HG02852 (cell line): ENCODE results near the gene CPSF6.
"Not testable (repeated sequence)": the region's sequence is repeated elsewhere in the genome, so short reads cannot be mapped to it uniquely, and the experiment has no call there.

Experiments
- ATAC-seq: cut with Tn5 transposase; IDR thresholded peaks from one replicate; pipeline ENCODE4 v1.9.1; 2021; ENCODE audit warnings: mild to moderate bottlenecking, moderate library complexity; ENCODE audit not compliant: unreplicated experiment

Gene CPSF6

DNA sequence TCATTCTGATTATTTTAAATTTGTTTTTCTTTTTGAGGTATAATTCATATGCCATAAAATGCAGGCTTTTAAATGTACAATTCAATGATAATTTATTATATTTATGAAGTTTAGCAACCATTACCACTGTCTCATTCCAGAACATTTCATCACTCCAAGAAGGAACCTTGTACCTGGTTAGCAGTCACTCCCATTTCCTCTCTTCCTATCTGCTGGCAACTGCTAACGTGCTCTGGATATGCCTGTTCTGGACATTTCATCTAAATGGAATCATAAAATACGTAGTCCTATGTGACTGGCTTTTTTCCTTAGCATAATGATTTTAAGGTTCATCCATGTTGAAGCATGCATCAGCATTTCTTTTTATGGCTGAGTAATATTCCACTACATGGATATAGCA is 15.5 kb downstream of the CPSF6 start:
- ATAC-seq, result no peak

DNA sequence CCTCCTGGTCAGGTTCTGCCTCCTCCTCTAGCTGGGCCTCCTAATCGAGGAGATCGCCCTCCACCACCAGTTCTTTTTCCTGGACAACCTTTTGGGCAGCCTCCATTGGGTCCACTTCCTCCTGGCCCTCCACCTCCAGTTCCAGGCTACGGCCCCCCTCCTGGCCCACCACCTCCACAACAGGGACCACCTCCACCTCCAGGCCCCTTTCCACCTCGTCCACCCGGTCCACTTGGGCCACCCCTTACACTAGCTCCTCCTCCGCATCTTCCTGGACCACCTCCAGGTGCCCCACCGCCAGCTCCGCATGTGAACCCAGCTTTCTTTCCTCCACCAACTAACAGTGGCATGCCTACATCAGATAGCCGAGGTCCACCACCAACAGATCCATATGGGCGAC is 19.3 kb downstream of the CPSF6 start:
- ATAC-seq, result no peak

DNA sequence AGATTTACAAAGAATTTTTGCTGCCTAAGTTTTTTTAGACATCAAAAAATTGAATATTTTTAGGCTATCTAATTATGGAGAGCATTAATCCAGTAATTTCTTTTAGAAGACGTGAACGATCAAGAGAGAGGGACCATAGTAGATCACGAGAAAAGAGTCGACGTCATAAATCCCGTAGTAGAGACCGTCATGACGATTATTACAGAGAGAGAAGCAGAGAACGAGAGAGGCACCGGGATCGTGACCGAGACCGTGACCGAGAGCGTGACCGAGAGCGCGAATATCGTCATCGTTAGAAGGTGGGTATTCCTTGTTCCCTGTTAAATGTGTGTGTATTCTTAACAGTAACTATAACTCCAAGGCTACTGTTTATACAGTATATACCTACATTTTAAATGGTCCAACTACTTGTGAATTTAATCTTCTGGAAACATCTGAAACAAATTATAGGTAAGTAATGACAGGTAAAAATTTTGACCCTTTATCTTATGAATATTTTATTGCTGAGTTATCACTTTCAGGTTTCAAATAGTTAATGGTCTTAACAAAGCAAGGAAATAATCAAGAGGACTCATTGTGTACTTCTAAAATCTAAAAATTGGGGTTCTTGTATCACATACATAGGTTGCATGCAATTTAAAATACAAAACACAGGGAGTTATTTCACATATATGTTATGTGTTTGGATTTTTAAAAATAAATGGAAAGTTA is 23.1 kb downstream of the CPSF6 start:
- no peak for ATAC-seq

DNA sequence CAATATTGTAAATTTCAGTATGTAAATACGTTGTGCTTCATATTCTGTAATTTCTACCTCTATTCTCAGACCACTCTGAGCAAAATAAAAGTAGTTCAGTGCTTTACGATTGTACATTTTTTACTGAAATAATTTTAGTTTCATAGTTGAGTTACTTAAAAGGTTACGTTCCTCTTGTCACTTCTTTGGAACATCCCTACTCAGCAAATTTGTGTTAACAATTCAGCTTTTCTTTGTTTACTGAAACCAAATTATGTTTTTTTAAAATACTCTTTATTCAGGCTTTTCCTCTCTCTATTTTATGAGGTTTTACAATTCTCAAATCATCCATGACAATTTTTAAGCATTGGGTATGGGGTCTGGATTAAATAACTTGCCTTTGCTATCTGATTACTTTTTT is 25.8 kb downstream of the CPSF6 start:
- ATAC-seq, result no peak

DNA sequence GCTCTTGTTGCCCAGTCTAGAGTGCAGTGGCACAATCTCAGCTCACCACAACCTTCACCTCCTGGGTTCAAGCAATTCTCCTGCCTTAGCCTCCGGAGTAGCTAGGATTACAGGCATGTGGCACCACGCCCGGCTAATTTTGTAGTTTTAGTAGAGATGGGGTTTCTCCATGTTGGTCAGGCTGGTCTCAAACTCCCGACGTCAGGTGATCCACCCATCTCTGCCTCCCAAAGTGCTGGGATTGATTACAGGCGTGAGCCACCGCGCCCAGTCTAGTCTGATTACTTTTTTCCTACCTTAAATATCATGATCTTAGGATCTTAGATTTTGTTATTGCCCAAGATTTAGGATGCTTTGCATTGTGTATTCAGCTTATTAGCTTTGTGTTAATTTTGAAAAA is 26.3 kb downstream of the CPSF6 start:
- ATAC-seq, result not testable (repeated sequence)

DNA sequence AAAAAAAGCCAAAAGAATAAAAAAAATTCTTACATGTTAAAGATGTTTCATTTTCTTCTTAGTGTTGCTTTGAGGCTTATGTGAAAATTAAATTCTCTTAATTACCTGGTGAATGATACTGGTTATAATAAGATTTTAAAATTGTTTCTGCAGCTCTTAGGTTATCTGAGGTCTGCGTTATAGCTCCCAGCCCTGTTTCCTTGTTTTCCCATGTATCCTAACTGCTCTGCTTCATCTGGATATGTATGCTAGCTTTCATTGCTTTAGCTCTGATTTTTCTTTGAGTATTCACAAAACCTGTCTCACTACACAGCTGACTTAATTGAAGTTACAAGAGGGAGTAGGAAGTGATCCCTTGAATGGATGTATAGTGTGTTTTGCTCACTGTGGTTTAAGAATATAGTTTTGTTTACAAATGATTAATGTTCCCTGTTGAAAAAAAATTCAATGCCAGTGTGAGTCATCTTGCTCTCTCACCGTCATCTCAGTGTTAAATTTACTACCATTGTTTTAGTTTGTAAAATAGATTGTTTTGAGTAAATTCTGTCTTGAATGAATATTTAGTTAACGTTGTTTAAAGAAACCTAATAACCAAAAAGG is 26.8 kb downstream of the CPSF6 start:
- ATAC-seq, result no peak

DNA sequence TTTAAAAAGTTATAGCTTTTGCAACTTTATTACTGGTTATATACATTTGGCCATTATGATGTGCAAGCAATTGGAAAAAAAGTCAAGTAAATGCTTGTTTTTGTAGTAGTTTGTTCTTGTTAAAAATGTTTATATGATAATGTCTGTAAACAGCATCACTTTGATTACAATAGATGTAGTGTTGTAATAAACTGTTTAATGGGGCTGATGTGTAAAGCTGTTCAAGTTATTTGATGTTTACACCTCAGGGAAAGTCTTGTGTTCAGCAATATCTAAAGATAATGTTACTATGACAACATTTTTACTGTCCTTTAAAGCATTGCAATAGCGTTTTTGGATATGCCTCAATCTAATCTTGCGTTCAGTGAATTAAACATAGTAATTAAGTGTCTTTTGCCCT is 30.4 kb downstream of the CPSF6 start:
- ATAC-seq, result no peak

DNA sequence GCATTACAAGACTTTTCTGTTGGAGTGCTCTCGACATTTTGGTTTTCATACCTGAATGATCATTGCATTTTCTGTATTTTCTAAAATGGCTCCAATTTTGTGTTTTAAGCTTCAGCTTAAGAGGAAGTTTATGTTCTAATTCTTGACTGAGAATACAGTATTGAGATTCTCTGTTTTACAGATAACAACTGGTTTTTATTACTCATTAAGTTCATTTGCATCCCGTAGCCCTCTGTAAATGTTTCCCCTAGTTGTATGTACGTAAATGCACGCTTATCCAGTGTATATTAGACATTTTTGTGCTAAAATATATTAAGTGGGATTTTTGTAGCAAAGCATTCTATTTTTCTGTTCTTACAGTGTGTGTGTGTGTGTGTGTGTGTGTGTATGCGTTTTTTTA is 33.1 kb downstream of the CPSF6 start:
- ATAC-seq, result no peak

DNA sequence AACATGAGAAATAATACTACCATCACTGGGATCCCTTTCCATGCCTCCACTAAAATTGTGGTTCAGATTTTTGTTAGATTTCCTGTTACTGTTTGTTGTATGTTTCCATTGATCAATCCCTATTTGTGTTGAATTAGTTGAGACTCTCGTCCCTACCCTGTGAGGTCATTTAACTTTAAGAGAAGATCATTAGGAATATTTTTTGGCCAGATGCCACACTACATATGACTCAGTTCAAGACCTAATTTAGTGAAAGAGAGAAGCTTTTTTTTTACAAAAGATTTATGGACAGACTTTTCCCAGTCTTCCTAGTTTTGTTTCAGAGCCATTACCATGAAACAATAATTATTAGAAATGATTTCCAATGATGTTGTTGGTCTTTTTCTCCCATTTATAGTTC is 35.5 kb downstream of the CPSF6 start:
- no peak for ATAC-seq

DNA sequence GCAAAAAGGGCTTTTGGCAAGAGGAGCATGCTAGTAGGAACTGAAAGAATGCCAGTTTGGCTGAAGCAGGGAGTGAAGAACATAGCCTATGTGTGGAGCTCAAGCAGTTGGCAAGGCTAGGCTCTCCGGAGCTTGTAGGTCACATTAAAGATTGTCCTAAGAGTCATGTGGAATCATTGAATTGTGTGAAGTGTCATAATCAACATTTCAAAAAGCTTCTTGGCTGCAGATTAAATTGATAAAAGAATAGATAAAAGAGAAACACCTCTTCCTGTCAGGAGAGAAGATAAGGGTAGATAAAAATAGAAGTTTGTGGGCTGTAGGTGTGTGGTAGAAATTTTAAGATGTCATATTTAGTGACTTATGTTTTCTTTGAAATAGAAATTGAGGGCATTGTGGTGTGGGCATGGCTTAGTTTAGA is 36.1 kb downstream of the CPSF6 start:
- ATAC-seq, result no peak

DNA sequence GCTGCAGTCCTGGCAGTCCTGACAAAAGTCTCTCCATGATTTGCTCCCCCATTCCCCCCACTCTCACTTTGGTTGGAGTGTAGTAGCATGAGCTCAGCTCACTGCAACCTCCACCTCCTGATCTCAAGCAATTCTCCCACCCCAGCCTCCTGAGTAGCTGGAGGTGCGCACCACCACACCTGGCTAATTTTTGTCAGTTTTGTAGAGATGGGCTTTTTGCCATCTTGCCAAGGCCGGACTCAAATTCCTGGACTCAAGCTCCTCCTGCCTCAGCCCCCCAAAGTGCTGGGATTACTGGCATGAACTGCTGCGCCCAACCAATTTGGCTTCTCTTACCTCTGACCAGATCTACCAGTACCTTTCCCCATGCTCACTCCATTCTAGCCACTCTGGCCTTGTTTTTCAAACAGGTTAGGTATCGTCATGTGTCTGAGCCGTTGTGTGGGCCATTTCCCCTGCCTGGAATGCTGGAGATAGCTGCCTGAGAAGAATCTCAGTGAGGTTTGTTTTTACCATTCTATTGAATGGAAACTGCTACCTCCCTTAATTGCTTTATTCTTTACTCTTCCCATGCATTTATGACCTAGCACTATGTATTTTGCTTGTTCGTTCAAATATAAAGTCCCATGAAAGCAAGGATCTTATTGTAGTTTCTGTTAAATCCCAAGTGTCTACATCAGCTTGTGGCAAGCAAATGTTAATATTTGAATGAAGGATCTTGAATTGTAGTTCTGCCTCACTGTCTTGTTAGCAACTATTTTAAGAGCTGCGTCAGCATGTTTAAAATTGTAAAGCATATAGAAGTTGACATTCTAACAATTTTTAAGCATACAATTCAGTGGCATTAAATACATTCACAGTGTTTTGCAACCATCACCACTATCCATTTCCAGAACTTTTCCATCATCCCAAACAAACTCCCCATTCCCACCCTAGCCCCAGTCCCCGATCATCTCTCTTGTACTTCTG is 39.7 kb downstream of the CPSF6 start:
- ATAC-seq, result no peak

DNA sequence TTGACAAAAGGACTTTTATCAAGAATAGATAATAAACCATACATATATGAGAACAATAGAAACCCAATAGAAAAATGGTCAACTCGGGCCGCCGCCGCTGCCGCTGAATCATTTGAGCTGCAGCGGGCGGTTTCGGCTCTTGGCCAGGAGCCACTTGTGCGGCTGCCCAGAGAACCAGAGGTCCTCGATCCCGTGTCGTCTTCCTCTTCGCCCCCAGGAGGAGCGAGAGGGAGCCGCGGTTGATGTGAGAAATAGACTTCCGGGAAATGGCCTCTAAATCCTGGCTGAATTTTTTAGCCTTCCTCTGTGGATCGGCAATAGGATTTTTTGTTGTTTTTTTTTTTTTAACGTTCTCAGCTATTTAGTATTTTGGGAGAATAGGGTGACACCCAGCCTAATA is 44.8 kb downstream of the CPSF6 start:
- no peak for ATAC-seq

DNA sequence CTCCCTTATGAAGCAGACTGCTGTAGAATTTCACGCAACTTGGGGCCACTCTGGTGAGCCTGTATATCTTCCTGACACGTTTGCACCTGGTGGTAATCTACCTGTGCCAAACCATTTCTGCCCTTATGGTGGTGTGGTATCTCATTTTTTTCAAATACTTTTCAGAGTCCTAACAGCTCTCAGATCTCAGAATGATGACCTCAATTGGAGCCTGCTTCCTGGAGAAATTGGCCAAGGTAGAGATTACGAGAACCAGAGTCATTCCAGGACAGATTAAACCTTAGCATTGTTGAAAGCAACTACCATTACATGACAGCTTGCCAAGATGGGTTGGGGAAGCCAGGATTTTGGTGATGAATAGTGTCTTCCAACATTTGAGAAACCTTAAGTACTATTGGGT is 48.2 kb downstream of the CPSF6 start:
- no peak for ATAC-seq

DNA sequence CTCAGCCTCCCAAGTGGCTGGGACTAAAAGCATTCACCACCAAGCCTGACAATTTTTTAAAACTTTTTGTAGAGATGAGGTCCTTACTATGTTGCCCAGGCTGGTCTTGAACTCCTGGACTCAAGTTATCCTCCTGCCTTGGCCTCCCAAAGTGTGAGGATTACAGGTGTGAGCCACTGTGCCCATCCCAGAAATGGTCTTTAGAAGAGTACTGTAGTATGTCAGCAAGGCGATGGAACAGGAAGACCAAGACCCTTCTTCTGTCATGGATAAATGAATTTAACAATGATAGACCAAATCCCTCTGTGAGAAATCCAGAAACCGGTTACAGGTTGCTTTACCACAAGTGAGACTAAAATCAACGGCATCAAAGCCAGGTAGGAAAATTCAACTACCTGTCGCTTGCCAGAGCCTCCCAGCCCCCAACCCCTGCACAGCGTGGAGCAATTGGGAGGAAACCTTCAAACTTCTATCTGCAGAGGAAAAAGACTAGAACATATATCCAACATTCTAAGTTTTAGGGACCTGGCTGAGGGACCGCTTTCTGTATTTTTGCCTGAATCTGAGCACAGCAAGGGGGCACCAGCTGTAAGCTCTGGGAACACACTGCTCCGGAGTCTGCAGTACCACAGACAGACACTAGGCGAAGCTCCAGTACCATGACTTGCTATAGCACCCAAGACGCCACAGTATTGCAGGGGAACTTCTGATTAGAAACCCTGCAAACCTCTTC is 51.3 kb downstream of the CPSF6 start:
- peak; percentile 100 for ATAC-seq

DNA sequence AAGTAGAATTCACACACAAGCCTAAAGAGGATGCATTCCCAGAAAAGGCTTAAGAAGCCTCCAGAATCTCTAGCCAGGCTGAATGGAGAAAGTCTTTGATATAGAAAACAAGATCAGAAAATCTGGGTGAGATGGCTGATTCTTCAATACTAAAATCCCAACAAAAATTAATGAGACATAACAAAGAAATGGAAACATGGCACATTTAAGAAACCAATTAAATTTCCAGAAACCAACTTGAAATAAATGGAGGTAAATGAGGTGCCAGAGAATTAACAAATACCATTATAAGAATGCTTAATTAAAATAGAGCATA is 51.9 kb downstream of the CPSF6 start:
- no peak for ATAC-seq

DNA sequence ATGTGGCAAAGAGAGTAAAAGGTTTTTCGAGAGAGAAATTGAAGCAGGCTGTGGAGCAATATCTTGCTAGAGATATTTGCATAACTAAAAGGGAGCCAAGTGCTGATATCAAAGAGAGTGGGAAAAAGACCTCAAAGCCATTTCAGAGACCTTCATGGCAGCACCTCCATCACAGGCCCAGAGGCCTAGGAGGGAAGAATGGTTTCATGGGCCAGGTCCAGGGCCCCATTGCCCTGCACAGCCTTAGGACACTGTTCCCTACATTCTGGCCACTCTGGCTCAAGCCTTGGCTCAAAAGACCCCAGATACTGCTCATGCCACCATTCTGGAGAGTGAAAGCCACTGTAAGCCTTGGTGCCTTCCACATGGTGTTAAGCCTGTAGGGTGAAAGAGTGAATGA is 58.8 kb downstream of the CPSF6 start:
- ATAC-seq, result no peak

DNA sequence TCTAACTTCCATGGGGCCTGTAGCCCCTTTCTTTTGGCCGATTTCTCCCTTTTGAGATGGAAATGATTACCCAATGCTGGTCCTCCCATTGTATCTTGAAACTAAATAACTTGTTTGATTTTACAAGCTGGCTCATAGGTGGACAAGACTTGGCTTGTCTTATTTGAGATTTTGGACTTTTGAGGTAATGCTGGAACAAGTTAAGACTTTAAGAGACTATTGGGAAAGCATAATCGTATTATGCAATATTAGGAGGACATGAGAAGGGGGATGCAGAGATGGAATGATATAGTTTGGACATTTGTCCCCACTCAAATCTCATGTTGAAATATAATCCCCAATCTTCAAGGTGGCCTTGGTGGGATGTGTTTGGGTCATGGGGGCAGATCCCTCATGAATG is 59.6 kb downstream of the CPSF6 start:
- no peak for ATAC-seq

DNA sequence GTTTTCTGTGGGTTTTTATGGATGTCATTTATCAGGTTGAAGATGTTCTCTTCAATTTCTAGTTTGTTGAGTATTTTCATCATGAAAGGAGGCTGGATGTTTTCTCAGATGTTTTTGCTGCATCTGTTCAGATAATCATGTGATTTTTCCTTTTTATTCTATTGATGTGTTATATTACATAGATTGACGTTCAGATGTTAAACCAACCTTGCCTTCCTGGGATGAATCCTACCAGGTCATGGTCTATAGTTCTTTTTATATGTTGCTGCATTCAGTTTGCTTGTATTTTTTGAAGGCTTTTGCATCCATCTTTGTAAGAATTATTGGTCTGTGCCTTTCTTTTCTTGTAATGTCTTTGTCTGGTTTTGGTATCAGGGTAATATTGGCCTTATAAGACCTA is 64.9 kb downstream of the CPSF6 start:
- ATAC-seq, result no peak

DNA sequence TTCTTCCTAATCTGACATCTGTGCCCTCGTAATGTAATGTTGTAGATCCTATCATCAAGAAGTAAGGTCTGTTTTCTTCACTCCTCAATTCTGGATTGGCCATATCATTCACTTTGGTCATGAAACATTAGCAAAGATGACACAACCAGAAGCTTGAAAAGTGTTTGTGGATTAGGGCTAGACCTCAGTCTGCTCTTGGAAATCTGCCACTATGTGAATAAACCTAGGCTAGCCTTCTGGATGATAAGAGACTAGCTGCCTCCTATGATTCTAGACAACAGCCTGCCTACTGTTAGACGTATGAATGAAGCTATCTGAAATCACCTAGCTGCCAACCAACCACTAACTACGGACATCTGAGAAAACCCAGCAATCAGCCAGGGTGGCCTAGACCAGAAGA is 70.1 kb downstream of the CPSF6 start:
- no peak for ATAC-seq

DNA sequence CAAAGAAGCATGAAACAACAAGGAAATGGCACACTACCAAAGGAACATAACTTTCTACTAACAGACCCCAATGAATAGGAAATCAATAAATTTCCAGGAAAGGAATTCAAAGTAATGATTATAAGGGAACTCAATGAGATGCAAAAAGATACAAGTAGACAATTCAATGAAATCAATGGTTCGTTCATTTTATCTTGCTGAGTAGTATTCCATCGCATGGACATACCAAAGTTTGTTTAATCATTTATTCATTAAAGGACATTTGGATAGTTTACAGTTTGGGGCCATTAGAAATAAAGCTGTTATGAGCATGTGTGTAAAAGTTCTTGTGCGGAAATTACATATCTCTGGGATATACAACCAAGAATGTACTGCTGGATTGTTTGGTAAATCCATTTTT is 73.8 kb downstream of the CPSF6 start:
- ATAC-seq, result no peak

DNA sequence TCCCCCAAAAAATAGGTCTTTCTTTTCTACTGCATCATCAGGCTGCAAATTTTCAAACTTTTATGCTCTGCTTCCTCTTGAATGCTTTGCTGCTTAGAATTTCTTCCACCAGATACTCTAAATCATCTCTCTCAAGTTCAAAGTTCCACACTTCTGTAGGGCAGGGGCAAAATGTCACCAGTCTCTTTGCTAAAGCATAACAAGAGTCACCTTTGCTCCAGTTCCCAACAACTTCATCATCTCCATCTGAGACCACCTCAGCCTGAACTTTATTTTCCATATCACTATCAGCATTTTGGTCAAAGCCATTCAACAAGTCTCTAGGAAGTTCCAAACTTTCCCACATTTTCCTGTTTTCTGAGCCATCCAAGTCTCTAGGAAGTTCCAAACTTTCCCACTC is 77.4 kb downstream of the CPSF6 start:
- ATAC-seq, result not testable (repeated sequence)
